Pancreas (tissue), 10 donors: ENCODE results near the gene ING4. TPM values are rescaled to one million over a fixed set of nuclear protein-coding genes. Genes with fewer than 3 reads are reported as not detected.
A peak's percentile ranks its signal among the peaks of the same experiment; 100 is the strongest.

ENCODE experiments used
- ATAC-seq, 4 donors: fragments of 200-7000 bp; cut with Tn5 transposase; one replicate each; pipeline versions ENCODE4 v1.8.0 to v1.9.1; 2020; ENCODE audit warnings: mild to moderate bottlenecking in 4 of 4, moderate library complexity in 4 of 4
- DNase-seq, 6 donors: peaks; one replicate each; pipeline ENCODE4 v3.0.0-alpha.2; 2020
- FAIRE-seq: peaks from 2 replicates; lab custom pipeline; 2012; peaks lifted over from hg19 to GRCh38; lab: Jason Lieb, UNC
- H3K27ac ChIP-seq, 4 donors: fragments of 200-600 bp; sonication (generic); 1 replicate in 3 of 4; 2 replicates in 1 of 4; pipeline versions ENCODE4 v1.5.0 to v1.8.0; 2020
- H3K27me3 ChIP-seq, 4 donors: fragments of 200-600 bp; one replicate each; pipeline ENCODE4 v1.8.0; 2021
- H3K36me3 ChIP-seq, 3 donors: fragments of 200-600 bp; sonication (generic) in 1 of 3; one replicate each; pipeline versions ENCODE4 v1.5.0 to v1.8.0; 2020 to 2021
- H3K4me1 ChIP-seq, 3 donors: fragments of 200-600 bp; one replicate each; pipeline ENCODE4 v1.8.0; 2021
- H3K4me3 ChIP-seq, 4 donors: fragments of 200-600 bp; sonication (generic) in 2 of 4; one replicate each; pipeline versions ENCODE4 v1.5.0 to v1.8.0; 2020 to 2021
- H3K9me3 ChIP-seq, 4 donors: fragments of 200-600 bp; one replicate each; pipeline ENCODE4 v1.8.0; 2021
- CTCF ChIP-seq, 4 donors: fragments of 200-600 bp; sonication (generic) in 3 of 4; IDR thresholded peaks; one replicate each; pipeline versions ENCODE4 v1.5.0 to v1.8.0; 2021; ENCODE audit warnings: antibody characterized with exemption in 4 of 4
- WGBS, 2 donors: extraction: QIAGEN DNeasy Blood & Tissue Kit; methylation state at CpG; one replicate each; pipeline ENCODE4 v1.1.7; 2013; 5-methylcytosine and 5-hydroxymethylcytosine counted together
- intact Hi-C, 3 donors: fragments of 100-400 bp; cut with DNase I; formaldehyde crosslinking; loops; one replicate each; pipeline versions ENCODE4 v1.11.1 to v1.14.2; 2022
- polyA plus RNA-seq, 2 donors: library from polyadenylated mRNA; stranded (reverse); fragments of 200-250 nt; gene quantifications; one replicate each; pipeline ENCODE4 v1.2.3, GENCODE V29; 2013
- total RNA-seq, 6 donors: library from RNA; stranded (reverse); fragmentation: NEBNext Ultra II Directional in 4 of 6; extraction: Animal tissue kit (Norgen Biotek cat#: 25700) in 4 of 6; gene quantifications; one replicate each; pipeline versions ENCODE4 v1.2.1 to v1.2.4, GENCODE V29; 2021 to 2023
- donor health status: healthy with polysubstance abuse.
- donor health status: DM: no; HTN: no; CAD: no; lungs with moderate emphysema.
- donor health status: DM: no; HTN: no; CAD: no.
- donor health status: control.
- donor health status: control.
- donor health status: Bipolar disorder and iron deficiency.
- donor health status: DM: yes; HTN: yes; CAD: no.
- donor health status: DM: no; HTN: no; CAD: no.
- donor health status: DM: no; HTN: no; CAD: no.
- donor health status: DM: yes; HTN: yes; CAD: no.

Gene ING4
- total and polyA plus RNA-seq, 8 donors = 9.0 to 29.6 (median 13.6) TPM

- Histone ChIP-seq H3K4me3 (peak overlapping the region in 1 of 4 donors; percentile 5), H3K27me3 (no peaks in the 10 kb centered on the region), H3K27ac (peak overlapping the region in 1 of 4 donors; percentile 28), H3K9me3 (no peaks in the 10 kb centered on the region), H3K36me3 (peaks cover 4 to 45% (median 19%) of the 10 kb centered on the region in 3 donors), H3K4me1 (peaks cover 3 to 25% (median 15%) of the 10 kb centered on the region in 3 donors)
- WGBS, 2 donors = 32 to 41% methylated on average over 5 to 6 of the region's 6 CpGs
- FAIRE-seq (no peak), ATAC-seq (no peak), DNase-seq (no peak)
- no peak for TF ChIP-seq CTCF (IDR thresholded peaks at IDR 0.05)
- intact Hi-C loops = no loop called here
Observed at GRCh38 chr12:6603095-6603567, 59.8 kb downstream of the ING4 start.

- Histone ChIP-seq H3K27me3 (no peaks in the 10 kb centered on the region), H3K4me3 (no peak overlapping the region), H3K4me1 (peaks cover 3 to 25% (median 15%) of the 10 kb centered on the region in 3 donors), H3K27ac (no peak overlapping the region), H3K9me3 (no peaks in the 10 kb centered on the region), H3K36me3 (peaks cover 4 to 51% (median 25%) of the 10 kb centered on the region in 3 donors)
- FAIRE-seq = no peak
- WGBS, 2 donors = 60 to 65% methylated on average over 3 of the region's 3 CpGs
- no peak for ATAC-seq
- no peak for TF ChIP-seq CTCF (IDR thresholded peaks at IDR 0.05)
- DNase-seq = no peak
- intact Hi-C loops = no loop called here
Observed at GRCh38 chr12:6602526-6602925, 60.4 kb downstream of the ING4 start.

Other genes with a start within 250 kb of the ING4 start
- under 1 TPM in 4 of 6 donors, not detected in 2; 0.21 to 0.81 (median 0.30) TPM for gene CD27, start 218.2 kb downstream of the ING4 start, total RNA-seq
- under 1 TPM; 0.14 to 0.30 TPM for gene CD27, start 218.2 kb downstream of the ING4 start, polyA plus RNA-seq
- 10 to 100 TPM in 3 of 6 donors, 1 to 10 TPM in 3; 7.8 to 25.5 (median 12.6) TPM for gene TAPBPL, start 211.1 kb downstream of the ING4 start, total RNA-seq
- gene TAPBPL, start 211.1 kb downstream of the ING4 start, polyA plus RNA-seq = 10 to 100 TPM; 15.9 to 17.7 TPM
- gene VAMP1, start 192.4 kb downstream of the ING4 start, total RNA-seq = 1 to 10 TPM; 1.7 to 4.1 (median 2.3) TPM
- gene VAMP1, start 192.4 kb downstream of the ING4 start, polyA plus RNA-seq = 1 to 10 TPM; 3.2 to 7.5 TPM
- gene MRPL51, start 169.9 kb downstream of the ING4 start, total RNA-seq = 10 to 100 TPM; 66.3 to 79.7 (median 69.9) TPM
- 10 to 100 TPM; 30.6 to 64.7 TPM for gene MRPL51, start 169.9 kb downstream of the ING4 start, polyA plus RNA-seq
- gene NCAPD2, start 169.0 kb downstream of the ING4 start, total RNA-seq = 10 to 100 TPM in 3 of 6 donors, 1 to 10 TPM in 3; 7.6 to 16.2 (median 10.0) TPM
- 1 to 10 TPM; 5.6 to 6.5 TPM for gene NCAPD2, start 169.0 kb downstream of the ING4 start, polyA plus RNA-seq
- 100 to 1,000 TPM; 149 to 657 (median 339) TPM for gene GAPDH, start 128.6 kb downstream of the ING4 start, total RNA-seq
- gene GAPDH, start 128.6 kb downstream of the ING4 start, polyA plus RNA-seq = 100 to 1,000 TPM; 425 to 627 TPM
- 10 to 100 TPM in 1 of 6 donors, 1 to 10 TPM in 5; 4.0 to 10.2 (median 4.9) TPM for gene IFFO1, start 107.1 kb downstream of the ING4 start, total RNA-seq
- gene IFFO1, start 107.1 kb downstream of the ING4 start, polyA plus RNA-seq = 10 to 100 TPM; 22.1 to 36.5 TPM
- 10 to 100 TPM in 4 of 6 donors, 1 to 10 TPM in 2; 9.1 to 17.7 (median 15.1) TPM for gene NOP2, start 94.8 kb downstream of the ING4 start, total RNA-seq
- gene NOP2, start 94.8 kb downstream of the ING4 start, polyA plus RNA-seq = 10 to 100 TPM; 32.2 to 41.3 TPM
- gene CHD4, start 55.7 kb downstream of the ING4 start, total RNA-seq = 100 to 1,000 TPM in 3 of 6 donors, 10 to 100 TPM in 3; 96.5 to 123 (median 105) TPM
- 100 to 1,000 TPM; 125 to 134 TPM for gene CHD4, start 55.7 kb downstream of the ING4 start, polyA plus RNA-seq
- 1 to 10 TPM in 2 of 6 donors, under 1 TPM in 4; 0.09 to 2.4 (median 0.71) TPM for gene LPAR5, start 27.2 kb downstream of the ING4 start, total RNA-seq
- gene LPAR5, start 27.2 kb downstream of the ING4 start, polyA plus RNA-seq = under 1 TPM; 0.19 to 0.23 TPM
- 1 to 10 TPM; 1.3 to 4.1 (median 1.8) TPM for gene ACRBP, start 15.7 kb downstream of the ING4 start, total RNA-seq
- gene ACRBP, start 15.7 kb downstream of the ING4 start, polyA plus RNA-seq = 1 to 10 TPM; 1.2 to 2.2 TPM
- gene ZNF384, start 26.3 kb upstream of the ING4 start, total RNA-seq = 10 to 100 TPM; 20.4 to 29.8 (median 23.9) TPM
- gene ZNF384, start 26.3 kb upstream of the ING4 start, polyA plus RNA-seq = 10 to 100 TPM; 36.6 to 36.7 TPM
- gene PIANP, start 37.7 kb upstream of the ING4 start, total RNA-seq = under 1 TPM in 5 of 6 donors, not detected in 1; 0.12 to 0.34 (median 0.20) TPM
- gene PIANP, start 37.7 kb upstream of the ING4 start, polyA plus RNA-seq = 1 to 10 TPM; 1.4 to 2.7 TPM
- gene COPS7A, start 60.9 kb upstream of the ING4 start, total RNA-seq = 10 to 100 TPM; 14.2 to 31.0 (median 23.8) TPM
- 10 to 100 TPM; 29.5 to 39.6 TPM for gene COPS7A, start 60.9 kb upstream of the ING4 start, polyA plus RNA-seq
- gene MLF2, start 90.0 kb upstream of the ING4 start, total RNA-seq = 10 to 100 TPM; 38.5 to 63.0 (median 54.0) TPM
- 100 to 1,000 TPM in 1 of 2 donors, 10 to 100 TPM in 1; 74.7 to 111 TPM for gene MLF2, start 90.0 kb upstream of the ING4 start, polyA plus RNA-seq
- 100 to 1,000 TPM in 1 of 6 donors, 10 to 100 TPM in 5; 41.0 to 117 (median 58.3) TPM for gene PTMS, start 103.2 kb upstream of the ING4 start, total RNA-seq
- gene PTMS, start 103.2 kb upstream of the ING4 start, polyA plus RNA-seq = 100 to 1,000 TPM; 128 to 276 TPM
- under 1 TPM in 5 of 6 donors, not detected in 1; 0.15 to 0.32 (median 0.19) TPM for gene LAG3, start 109.4 kb upstream of the ING4 start, total RNA-seq
- under 1 TPM; 0.70 to 0.91 TPM for gene LAG3, start 109.4 kb upstream of the ING4 start, polyA plus RNA-seq
- gene CD4, start 126.4 kb upstream of the ING4 start, total RNA-seq = 10 to 100 TPM in 1 of 6 donors, 1 to 10 TPM in 5; 1.2 to 19.9 (median 4.0) TPM
- gene CD4, start 126.4 kb upstream of the ING4 start, polyA plus RNA-seq = 1 to 10 TPM; 1.2 to 2.0 TPM
- gene GPR162, start 158.7 kb upstream of the ING4 start, total RNA-seq = 1 to 10 TPM in 2 of 6 donors, under 1 TPM in 4; 0.41 to 4.9 (median 0.85) TPM
- 1 to 10 TPM; 5.2 to 8.8 TPM for gene GPR162, start 158.7 kb upstream of the ING4 start, polyA plus RNA-seq
- 10 to 100 TPM in 2 of 6 donors, 1 to 10 TPM in 4; 5.6 to 17.3 (median 9.2) TPM for gene P3H3, start 165.3 kb upstream of the ING4 start, total RNA-seq
- 10 to 100 TPM; 21.6 to 32.8 TPM for gene P3H3, start 165.3 kb upstream of the ING4 start, polyA plus RNA-seq
- 1 to 10 TPM in 5 of 6 donors, under 1 TPM in 1; 0.89 to 2.7 (median 1.5) TPM for gene GNB3, start 177.8 kb upstream of the ING4 start, total RNA-seq
- 10 to 100 TPM in 1 of 2 donors, 1 to 10 TPM in 1; 6.2 to 12.6 TPM for gene GNB3, start 177.8 kb upstream of the ING4 start, polyA plus RNA-seq
- 1 to 10 TPM in 1 of 6 donors, under 1 TPM in 5; 0.08 to 1.1 (median 0.56) TPM for gene CDCA3, start 188.2 kb upstream of the ING4 start, total RNA-seq
- 1 to 10 TPM in 1 of 2 donors, under 1 TPM in 1; 0.80 to 1.2 TPM for gene CDCA3, start 188.2 kb upstream of the ING4 start, polyA plus RNA-seq
- 10 to 100 TPM; 17.8 to 38.4 (median 29.2) TPM for gene USP5, start 189.0 kb upstream of the ING4 start, total RNA-seq
- gene USP5, start 189.0 kb upstream of the ING4 start, polyA plus RNA-seq = 10 to 100 TPM; 18.3 to 25.2 TPM
- gene TPI1, start 204.4 kb upstream of the ING4 start, total RNA-seq = 100 to 1,000 TPM in 4 of 6 donors, 10 to 100 TPM in 2; 88.5 to 211 (median 128) TPM
- 100 to 1,000 TPM in 1 of 2 donors, 10 to 100 TPM in 1; 93.1 to 247 TPM for gene TPI1, start 204.4 kb upstream of the ING4 start, polyA plus RNA-seq
- 1 to 10 TPM; 3.1 to 5.2 (median 4.4) TPM for gene SPSB2, start 210.2 kb upstream of the ING4 start, total RNA-seq
- gene SPSB2, start 210.2 kb upstream of the ING4 start, polyA plus RNA-seq = 10 to 100 TPM; 10.6 to 12.5 TPM
- 1 to 10 TPM; 1.7 to 5.2 (median 3.4) TPM for gene LRRC23, start 241.7 kb upstream of the ING4 start, total RNA-seq
- gene LRRC23, start 241.7 kb upstream of the ING4 start, polyA plus RNA-seq = 10 to 100 TPM in 1 of 2 donors, 1 to 10 TPM in 1; 8.8 to 13.0 TPM